SK-N-SH (cell line): ENCODE data around the gene ATP6AP1.

Experiments
- CHD2 ChIP-seq: fragments of 150-350 bp; IDR thresholded peaks from 2 replicates; pipeline ENCODE4 v1.6.1; 2018; ENCODE audit warnings: low read length; ENCODE audit not compliant: partially characterized antibody
- GATA2 ChIP-seq: sonication (generic); formaldehyde crosslinking; IDR thresholded peaks from 2 replicates; pipeline ENCODE4 v1.5.0; 2020; ENCODE audit warnings: mild to moderate bottlenecking, missing genetic modification reagents
- JUND ChIP-seq: IDR thresholded peaks from 2 replicates; pipeline ENCODE4 v1.4.0; 2012
- NRF1 ChIP-seq: IDR thresholded peaks from 2 replicates; pipeline ENCODE4 v1.6.1; 2012; ENCODE audit warnings: low read depth, mild to moderate bottlenecking, low read length
- POLR2AphosphoS5 ChIP-seq: IDR thresholded peaks from 2 replicates; pipeline ENCODE4 v1.6.1; 2012; ENCODE audit warnings: low read depth, low read length
- RCOR1 ChIP-seq: fragments of 150-350 bp; IDR thresholded peaks from 2 replicates; pipeline ENCODE4 v1.6.1; 2017; ENCODE audit warnings: antibody characterized with exemption, low read length
- SIN3A ChIP-seq: IDR thresholded peaks from 2 replicates; pipeline ENCODE4 v1.6.1; 2012; ENCODE audit warnings: low read depth, mild to moderate bottlenecking, low read length, moderate library complexity, borderline replicate concordance
- TAF1 ChIP-seq: IDR thresholded peaks from 2 replicates; pipeline ENCODE4 v1.6.1; 2012; ENCODE audit warnings: low read depth, mild to moderate bottlenecking, low read length, moderate library complexity, borderline replicate concordance
- YY1 ChIP-seq: IDR thresholded peaks from 2 replicates; pipeline ENCODE4 v1.4.0; 2012; ENCODE audit warnings: low read depth, mild to moderate bottlenecking
- TF ChIP-seq, protein P1 (sequence below): IDR thresholded peaks from 2 replicates; pipeline ENCODE4 v1.6.1; 2012; ENCODE audit warnings: mild to moderate bottlenecking, low read depth, low read length, moderate library complexity
- TF ChIP-seq, protein P2 (sequence below): fragments of 200-600 bp; sonication (generic); IDR thresholded peaks from 2 replicates; pipeline ENCODE4 v1.6.1; 2017; ENCODE audit warnings: antibody characterized with exemption, mild to moderate bottlenecking, moderate library complexity
- TF ChIP-seq, protein P3 (sequence below): IDR thresholded peaks from 2 replicates; pipeline ENCODE4 v1.4.0; 2012; ENCODE audit warnings: low read depth

DNA sequence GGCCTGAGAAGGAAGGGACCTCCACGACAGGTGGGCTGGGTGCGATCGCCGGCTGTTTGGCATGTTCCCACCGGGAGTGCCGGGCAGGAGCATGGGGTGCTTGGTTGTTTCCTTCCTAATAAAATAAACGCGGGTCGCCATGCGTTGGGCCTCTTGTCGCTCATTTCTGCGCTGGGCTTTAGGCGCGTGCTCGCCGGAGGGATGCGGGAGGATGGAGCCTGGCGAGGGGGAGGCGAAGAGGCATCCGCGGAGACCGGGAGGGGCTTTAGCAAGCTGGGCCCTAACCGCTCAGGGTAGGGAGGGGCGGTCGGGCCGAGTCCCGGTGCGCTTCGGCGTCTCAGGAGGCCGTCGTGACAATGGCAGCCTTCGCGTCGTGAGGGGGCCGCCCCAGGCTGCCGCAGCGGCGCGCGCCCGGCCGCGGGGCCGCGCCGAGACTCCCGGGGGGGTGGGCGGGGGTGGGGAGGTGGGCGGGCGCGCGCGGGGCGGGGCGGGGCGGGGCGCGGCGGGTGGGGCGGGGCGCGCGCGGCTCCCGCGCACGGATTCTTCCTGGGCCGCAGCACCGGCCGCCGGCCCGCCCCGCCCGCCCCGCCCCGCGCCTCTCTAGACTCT is 8.0 kb downstream of the ATP6AP1 start:
- TF ChIP-seq CHD2 (no peak), SIN3A (no peak), TAF1 (no peak), GATA2 (CRISPR knock-in tag) (no peak), NRF1 (no peak), RCOR1 (no peak), YY1 (no peak), POLR2AphosphoS5 (no peak), JUND (no peak)
- TF ChIP-seq, protein P1, sequence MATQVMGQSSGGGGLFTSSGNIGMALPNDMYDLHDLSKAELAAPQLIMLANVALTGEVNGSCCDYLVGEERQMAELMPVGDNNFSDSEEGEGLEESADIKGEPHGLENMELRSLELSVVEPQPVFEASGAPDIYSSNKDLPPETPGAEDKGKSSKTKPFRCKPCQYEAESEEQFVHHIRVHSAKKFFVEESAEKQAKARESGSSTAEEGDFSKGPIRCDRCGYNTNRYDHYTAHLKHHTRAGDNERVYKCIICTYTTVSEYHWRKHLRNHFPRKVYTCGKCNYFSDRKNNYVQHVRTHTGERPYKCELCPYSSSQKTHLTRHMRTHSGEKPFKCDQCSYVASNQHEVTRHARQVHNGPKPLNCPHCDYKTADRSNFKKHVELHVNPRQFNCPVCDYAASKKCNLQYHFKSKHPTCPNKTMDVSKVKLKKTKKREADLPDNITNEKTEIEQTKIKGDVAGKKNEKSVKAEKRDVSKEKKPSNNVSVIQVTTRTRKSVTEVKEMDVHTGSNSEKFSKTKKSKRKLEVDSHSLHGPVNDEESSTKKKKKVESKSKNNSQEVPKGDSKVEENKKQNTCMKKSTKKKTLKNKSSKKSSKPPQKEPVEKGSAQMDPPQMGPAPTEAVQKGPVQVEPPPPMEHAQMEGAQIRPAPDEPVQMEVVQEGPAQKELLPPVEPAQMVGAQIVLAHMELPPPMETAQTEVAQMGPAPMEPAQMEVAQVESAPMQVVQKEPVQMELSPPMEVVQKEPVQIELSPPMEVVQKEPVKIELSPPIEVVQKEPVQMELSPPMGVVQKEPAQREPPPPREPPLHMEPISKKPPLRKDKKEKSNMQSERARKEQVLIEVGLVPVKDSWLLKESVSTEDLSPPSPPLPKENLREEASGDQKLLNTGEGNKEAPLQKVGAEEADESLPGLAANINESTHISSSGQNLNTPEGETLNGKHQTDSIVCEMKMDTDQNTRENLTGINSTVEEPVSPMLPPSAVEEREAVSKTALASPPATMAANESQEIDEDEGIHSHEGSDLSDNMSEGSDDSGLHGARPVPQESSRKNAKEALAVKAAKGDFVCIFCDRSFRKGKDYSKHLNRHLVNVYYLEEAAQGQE = no peak
- TF ChIP-seq, protein P2, sequence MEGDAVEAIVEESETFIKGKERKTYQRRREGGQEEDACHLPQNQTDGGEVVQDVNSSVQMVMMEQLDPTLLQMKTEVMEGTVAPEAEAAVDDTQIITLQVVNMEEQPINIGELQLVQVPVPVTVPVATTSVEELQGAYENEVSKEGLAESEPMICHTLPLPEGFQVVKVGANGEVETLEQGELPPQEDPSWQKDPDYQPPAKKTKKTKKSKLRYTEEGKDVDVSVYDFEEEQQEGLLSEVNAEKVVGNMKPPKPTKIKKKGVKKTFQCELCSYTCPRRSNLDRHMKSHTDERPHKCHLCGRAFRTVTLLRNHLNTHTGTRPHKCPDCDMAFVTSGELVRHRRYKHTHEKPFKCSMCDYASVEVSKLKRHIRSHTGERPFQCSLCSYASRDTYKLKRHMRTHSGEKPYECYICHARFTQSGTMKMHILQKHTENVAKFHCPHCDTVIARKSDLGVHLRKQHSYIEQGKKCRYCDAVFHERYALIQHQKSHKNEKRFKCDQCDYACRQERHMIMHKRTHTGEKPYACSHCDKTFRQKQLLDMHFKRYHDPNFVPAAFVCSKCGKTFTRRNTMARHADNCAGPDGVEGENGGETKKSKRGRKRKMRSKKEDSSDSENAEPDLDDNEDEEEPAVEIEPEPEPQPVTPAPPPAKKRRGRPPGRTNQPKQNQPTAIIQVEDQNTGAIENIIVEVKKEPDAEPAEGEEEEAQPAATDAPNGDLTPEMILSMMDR = no peak
- TF ChIP-seq, protein P3, sequence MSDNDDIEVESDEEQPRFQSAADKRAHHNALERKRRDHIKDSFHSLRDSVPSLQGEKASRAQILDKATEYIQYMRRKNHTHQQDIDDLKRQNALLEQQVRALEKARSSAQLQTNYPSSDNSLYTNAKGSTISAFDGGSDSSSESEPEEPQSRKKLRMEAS = no peak
